NCI-H2227 (cell line): ENCODE data around the gene SLC19A1.

Source experiments
- DNase-seq: peaks from one replicate; lab custom pipeline; 2025; ENCODE audit not compliant: unreplicated experiment; lab: John Stamatoyannopoulos, UW

SLC19A1 gene

GRCh38 chr21:45470087-45470515, 72.1 kb downstream of the SLC19A1 start:
- DNase-seq = no peak

- DNase-seq = no peak
Observed at GRCh38 chr21:45469273-45470086, 72.8 kb downstream of the SLC19A1 start.

GRCh38 chr21:45468971-45469272, 73.3 kb downstream of the SLC19A1 start:
- no peak for DNase-seq

GRCh38 chr21:45468051-45468970, 73.9 kb downstream of the SLC19A1 start:
- no peak for DNase-seq

- DNase-seq = no peak
Observed at GRCh38 chr21:45467221-45467779, 74.9 kb downstream of the SLC19A1 start.

GRCh38 chr21:45466330-45467220, 75.7 kb downstream of the SLC19A1 start:
- DNase-seq = no peak

- DNase-seq = no peak
Observed at GRCh38 chr21:45465611-45466329, 76.5 kb downstream of the SLC19A1 start.

GRCh38 chr21:45465105-45465504, 77.1 kb downstream of the SLC19A1 start:
- DNase-seq = no peak

- DNase-seq = no peak
Observed at GRCh38 chr21:45464309-45464708, 77.9 kb downstream of the SLC19A1 start.

GRCh38 chr21:45463871-45464270, 78.4 kb downstream of the SLC19A1 start:
- no peak for DNase-seq

- DNase-seq = no peak
Observed at GRCh38 chr21:45461806-45462341, 80.4 kb downstream of the SLC19A1 start.

GRCh38 chr21:45461369-45461750, 80.9 kb downstream of the SLC19A1 start:
- DNase-seq = no peak

- no peak for DNase-seq
Observed at GRCh38 chr21:45460611-45461368, 81.5 kb downstream of the SLC19A1 start.

- DNase-seq = no peak
Observed at GRCh38 chr21:45460011-45460565, 82.2 kb downstream of the SLC19A1 start.

GRCh38 chr21:45459171-45460010, 82.8 kb downstream of the SLC19A1 start:
- no peak for DNase-seq

GRCh38 chr21:45458281-45459170, 83.7 kb downstream of the SLC19A1 start:
- no peak for DNase-seq

GRCh38 chr21:45457832-45458172, 84.4 kb downstream of the SLC19A1 start:
- no peak for DNase-seq
